Activated CD4-positive, CD25-positive, alpha-beta regulatory T cell treated with anti-CD3 and anti-CD28 coated beads, Interleukin-2, amount 50 U/mL, for 16 hours (primary cell): ENCODE results near the gene MT1M.
"Not testable (repeated sequence)": the region's sequence is repeated elsewhere in the genome, so short reads cannot be mapped to it uniquely, and the experiment has no call there.

ENCODE experiments used
- DNase-seq: peaks from one replicate; pipeline ENCODE4 v3.0.0-alpha.2; 2020; ENCODE audit warnings: low read depth, low spot score

MT1M gene

DNA sequence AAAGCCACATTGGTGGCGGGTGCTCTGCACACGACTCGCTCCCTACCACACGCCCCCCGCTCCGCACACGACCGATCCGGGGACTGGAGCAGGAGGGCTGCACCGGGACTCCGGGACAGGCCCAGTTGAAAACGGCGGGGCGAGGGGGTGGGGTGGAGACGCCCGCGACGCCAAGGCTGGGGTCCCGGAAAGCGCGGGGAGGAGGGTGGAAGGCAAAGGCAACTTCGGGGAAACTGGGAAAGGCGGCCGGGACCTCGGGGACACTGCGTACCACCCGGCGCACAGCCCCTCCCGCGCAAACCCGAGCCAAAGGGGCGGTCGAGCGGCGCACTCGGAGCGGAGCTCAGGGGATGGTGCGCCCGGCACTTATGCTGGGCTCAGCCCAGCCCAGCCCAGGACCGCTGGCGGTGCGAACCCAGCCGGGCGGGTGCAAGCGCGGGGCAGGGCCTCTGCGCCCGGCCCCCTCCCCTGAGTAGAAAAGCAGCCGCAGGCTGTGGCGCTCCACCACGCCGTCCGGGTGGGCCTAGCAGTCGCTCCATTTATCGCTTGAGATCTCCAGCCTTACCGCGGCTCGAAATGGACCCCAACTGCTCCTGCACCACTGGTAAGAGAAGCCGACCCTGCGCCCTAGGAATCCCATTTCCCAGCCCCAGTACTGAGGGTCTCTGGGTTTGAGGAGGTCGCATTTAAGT, at the start of gene MT1M:
Gene MT1M, plus strand, starts transcription at position 504 of the 692 bp plus-strand sequence. Its CDS starts 73 bp downstream, at position 577.
- DNase-seq, result no peak

DNA sequence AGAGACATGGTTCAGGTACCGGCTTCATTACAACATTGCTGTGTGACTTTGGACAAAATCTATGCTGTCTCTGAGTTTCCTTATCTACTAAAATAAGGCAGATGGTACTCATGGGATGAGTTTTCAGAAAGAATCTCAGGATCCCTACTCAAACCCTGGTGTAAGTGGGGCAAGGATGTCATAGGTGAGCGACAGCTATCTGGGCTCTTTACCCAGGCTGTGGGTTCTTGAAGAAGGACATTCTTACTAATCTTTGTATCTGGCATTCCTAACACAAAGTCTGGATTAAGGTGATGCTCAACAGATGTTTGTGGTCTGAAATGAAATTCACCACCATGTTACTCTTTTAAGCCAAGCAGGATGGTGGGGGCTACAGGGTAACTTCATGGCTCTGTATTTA, 49.5 kb upstream of the MT1M start:
- DNase-seq, result not testable (repeated sequence)

DNA sequence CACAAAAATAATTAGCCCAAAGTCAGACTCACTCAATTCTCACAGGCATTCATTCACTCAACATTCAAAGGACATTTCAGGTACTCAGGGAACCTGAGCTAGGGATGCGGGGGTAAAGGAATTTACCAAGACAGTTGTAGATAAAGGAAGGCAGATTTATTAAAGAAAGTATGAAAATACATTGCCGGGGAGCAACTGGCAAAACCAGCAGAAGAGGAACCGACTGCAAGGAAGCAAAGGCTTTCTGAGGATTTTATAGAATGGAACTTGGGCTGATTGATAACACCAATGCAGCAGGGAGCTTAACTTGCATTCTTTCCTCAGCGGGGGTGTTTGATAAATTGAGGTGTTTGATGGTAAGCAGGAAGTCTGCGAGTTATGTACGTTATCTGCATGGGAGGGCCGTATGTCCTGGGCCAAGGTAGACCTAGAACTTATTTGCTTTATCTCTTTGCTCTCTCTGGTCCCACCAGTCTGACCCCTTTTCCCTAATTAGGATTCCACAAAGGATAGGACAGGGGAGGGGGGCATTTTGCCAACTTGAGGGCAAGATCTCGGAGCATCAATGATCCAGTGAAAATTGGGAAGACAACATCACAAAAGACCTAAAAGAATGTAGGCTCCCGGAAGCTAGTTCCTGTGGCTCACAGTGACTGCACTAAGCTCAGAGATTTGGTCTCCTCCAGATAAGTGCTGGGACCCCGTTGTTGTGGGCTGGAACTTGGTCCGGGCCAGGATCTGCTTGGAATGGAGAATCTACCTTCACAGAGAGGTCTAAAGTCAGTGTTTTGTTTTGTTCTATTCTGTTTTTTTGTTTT, 48.9 kb upstream of the MT1M start:
- no peak for DNase-seq

DNA sequence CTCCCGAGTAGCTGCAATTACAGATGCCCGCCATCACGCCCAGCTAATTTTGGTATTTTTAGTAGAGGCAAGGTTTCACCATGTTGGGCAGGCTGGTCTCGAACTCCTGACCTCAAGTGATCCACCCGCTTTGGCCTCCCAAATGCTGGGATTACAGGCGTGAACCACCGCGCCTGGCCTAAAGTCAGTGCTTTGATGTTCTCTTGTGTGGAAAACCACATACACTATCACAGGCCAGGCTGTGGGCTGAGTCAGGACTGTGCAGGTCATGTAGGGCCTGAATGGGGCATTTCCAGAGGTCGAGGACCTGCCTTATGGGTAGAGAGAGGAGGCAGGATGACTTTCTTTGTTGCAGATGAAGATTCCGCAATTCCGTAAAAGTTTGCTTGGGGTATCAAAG, 48.2 kb upstream of the MT1M start:
- no peak for DNase-seq

DNA sequence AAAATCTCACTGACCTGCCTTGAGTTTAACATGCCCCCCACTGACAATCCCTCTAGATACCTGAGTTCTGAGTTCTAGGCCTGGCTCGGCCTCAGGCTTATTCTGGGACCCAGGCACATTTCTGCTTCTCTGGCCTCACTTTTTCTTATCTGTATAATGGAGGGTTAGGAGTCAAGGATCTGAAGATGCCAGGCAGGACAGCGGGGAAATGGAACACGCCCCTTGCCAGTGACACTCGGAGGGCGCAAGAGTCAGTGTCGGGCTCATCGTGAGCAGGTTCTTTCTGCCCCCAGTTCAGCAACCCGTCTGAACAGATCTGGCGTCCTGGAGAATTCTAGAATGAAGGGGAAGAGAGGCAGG, 43.7 kb upstream of the MT1M start:
- DNase-seq, result no peak

DNA sequence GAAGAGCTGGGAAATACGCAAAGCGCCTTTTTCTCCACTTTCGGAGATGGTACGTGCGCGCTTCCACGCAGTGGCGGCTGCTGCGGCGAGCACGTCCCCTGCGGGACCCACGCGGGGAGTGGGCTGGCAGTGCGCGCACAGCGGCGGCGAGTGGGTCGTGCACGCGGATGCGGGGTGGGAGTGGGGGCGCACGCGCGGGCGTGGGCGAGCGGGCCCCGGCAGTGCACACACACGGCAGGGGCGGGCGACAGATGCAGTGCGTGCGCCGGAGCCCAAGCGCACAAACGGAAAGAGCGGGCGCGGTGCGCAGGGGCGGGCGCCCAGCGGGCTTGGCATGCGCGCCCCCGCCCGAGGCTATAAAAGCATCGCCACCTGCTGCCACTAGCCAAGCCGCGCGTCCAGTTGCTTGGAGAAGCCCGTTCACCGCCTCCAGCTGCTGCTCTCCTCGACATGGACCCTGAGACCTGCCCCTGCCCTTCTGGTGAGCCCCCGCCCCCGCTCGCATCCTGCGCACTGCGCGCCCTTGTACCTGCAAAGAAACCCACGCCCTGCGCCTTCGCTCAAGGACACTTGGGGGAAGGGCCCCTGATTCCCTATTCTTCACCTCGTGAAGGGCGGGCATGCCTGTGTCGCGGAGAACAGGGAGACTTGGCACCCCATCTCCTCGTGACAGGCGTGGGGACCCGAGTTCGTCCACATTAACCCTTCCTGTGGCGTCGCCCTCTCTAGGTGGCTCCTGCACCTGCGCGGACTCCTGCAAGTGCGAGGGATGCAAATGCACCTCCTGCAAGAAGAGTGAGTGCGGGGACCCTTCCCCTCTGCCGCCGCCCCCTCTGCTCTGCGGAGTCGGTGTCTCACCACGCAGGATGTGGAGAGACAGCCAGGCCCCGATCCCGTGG, 43.1 kb upstream of the MT1M start, which contains the start of gene MT3:
Gene MT3, plus strand, starts transcription at position 388 of the 899 bp plus-strand sequence. Its CDS starts 63 bp downstream, at position 451.
- DNase-seq, result no peak

DNA sequence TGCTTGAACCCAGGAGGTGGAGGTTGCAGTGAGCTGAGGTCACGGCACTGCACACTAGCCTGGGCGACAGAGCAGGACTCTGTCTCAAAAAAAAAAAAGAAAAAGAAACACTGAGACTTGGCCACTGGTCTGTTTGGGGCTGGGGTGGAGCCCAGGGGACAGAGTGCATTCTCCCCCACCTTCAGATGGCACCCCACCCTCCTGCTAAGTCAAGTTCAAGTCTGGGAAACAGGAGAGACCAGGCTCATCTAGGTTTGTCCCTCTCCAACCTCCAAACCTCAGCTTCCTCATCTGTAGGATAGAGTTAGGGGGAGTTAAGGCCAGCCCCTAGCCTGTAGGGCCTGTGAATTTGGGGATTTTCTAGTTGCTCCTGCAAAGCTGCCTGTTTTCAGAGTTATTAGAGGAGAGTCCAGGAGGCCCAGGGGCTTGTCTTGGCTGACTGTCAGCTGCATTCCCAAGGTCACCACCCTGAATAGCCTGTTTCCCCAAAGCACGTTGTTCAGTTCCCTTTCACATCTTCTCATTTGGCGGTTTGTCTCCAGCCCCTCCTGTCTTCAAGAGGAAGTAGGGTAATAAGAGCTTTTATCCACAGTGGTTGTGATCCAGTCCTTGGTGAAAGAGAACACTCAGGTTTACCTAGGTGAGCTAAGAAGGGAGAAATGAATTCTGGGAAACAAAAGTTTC, 40.9 kb upstream of the MT1M start:
- DNase-seq, result no peak

DNA sequence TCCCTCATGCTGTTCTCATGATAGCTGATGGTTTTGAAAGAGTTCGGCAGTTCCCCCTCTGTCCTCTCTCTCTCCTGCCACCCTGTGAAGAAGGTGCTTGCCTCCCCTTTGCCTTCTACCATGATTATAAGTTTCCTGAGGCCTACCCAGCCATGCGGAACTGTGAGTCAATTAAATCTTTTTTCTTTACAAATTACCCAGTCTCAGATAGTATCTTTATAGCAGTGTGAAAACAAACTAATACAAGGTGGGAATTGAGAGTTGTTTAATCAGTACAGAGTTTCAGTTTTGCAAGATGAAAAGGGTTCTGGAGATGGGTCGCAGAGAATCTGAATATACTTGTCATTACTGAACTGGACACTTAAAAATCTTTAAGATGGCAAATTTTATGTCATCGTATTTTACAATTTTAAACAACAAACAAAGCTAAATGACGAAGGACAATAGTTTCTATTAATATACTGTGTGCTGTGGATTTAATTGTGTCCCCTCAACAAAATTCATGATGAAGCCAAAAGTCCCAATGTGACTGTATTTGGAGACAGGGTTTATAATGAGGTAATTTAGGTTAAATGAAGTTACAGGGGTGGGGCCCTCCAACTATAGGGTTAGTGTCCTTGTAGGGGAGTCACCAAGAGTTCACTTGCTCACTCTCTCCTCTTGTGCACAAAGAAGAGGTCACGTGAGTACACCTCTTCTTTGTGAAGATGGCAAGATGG, 38.7 kb upstream of the MT1M start:
- no peak for DNase-seq

DNA sequence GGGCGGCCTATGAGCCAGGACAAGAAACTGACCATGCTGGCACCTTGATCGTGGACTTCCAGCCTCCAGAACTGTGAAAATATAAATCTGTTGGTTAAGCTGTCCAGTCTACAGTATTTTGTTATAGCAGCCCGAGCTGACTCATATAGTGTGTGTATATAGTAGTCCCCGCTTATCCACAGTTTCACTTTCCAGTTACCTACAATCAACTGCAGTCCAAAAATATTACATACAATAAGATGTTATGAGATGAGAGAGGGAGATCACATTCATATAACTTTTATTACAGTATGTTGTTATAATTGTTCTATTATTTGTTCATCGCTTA, 38.2 kb upstream of the MT1M start:
- no peak for DNase-seq

DNA sequence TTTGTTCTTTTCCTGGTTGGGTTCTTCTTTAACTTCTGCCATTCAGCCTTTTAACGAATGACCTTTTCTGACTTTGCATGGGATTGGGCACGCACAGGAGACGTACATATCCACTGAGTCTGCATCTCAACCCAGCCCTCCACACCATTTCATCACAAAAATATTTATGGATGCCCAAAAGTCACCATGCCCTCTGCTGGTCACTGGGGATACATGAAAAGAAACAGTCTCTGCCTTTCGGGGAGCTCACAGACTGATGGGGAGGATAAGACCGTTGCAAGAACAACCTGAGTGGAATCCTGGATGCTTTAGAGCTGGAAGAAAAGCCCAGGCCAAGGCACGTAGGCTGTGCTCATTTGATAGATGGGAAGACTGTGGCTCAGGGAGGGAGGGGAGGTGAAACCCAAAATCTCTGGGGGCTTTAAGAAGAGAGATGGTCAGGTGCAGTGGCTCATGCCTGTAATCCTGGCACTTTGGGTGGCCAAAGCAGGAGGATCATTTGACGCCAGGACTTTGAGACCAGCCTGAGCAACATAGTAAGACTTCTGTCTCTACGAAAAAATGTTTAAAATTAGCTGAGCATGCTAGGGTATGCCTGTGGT, 32.0 kb upstream of the MT1M start:
- no peak for DNase-seq

DNA sequence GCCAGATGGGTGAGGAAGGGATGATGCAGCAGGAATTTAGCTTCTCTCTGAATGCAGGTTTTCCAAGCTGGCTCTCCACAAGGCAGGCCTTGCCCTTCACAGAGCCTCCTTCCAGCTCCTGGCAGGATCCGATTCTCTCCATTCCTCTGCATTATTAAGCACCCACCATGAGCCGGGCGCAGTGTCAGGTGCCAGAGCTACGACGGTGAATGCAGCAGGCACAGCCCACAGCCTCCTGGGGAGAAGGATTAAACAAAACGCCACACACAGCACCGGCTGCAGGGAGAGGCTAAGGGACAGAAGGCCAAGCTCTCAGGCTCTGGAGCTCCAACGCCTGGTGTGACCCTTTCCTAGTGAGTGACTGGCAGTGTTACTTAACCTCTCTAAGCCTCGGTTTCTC, 31.1 kb upstream of the MT1M start:
- DNase-seq, result no peak

DNA sequence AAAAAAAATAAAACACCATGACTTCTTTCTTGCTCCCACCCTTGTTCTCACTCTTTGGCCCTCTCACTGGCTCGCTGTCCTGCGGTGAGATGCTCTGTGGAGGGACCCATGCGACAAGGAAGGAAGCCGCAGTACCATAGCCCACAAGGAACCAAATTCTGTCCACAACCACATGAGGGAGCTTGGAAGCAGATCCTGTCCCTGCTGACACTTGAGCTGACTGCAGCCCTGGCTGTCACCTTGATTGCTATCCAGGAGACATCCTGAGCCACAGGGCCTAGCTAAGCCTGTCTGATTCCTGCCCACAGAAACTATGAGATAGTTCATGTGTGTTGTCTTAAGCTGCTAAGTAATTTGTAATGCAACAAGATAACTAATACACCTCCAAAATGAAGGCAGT, 28.9 kb upstream of the MT1M start:
- DNase-seq, result no peak

DNA sequence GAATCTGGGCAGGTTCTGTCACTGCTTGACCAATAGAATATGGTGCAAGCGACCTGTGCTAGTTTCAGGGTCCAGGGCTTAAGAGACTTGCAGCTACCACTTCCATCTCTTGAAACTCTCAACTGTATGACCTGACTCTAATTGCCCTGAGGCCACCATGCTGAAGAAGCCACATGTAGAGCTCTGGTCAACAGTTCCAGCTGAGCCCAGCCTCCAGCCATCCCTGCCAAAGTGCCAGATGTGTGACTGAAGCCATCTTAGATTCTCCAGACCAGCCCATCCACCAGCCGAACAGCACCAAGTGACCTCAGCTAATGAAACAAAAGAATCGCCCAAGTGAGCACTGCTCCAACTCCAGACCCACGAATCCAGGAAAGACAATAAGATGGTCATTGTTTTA, 27.5 kb upstream of the MT1M start:
- no peak for DNase-seq

DNA sequence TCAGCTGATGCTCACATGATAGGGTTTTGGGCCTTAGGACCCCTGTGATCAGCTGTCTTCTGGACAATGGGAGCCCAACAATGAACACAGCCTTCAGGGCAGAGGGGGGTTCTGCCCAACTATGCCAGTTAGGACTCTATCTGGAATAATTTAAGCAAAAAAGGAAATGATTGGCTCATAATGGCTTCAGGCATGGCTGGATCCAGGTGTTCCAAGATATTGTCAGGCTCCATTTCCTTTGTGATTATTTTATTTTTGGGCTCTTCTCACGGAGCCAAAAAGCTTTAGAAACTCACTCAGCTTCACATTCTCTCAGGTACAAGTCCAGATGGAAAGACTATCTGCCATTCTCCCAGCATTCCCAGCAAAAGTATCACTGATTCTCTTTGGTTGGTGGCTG, 27.0 kb upstream of the MT1M start:
- no peak for DNase-seq

DNA sequence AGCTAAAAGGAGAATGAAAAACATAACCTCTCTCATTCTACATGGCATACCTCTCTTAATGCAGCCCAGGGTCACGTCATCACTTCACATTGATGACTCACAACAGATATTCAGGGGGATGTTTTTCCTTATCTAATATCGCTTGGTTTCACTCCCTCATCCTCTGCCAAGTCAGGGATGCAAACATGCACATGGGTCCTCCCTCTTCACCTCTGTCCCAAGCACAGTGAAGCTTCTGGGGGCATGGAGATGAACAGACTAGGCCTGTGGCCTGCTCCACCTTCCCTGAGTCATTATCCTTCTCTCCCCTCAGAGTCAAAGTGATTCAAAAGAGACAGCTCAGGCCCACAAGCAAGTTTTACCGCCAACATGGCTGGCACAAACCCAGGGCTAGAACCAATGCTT, 26.4 kb upstream of the MT1M start:
- DNase-seq, result no peak

DNA sequence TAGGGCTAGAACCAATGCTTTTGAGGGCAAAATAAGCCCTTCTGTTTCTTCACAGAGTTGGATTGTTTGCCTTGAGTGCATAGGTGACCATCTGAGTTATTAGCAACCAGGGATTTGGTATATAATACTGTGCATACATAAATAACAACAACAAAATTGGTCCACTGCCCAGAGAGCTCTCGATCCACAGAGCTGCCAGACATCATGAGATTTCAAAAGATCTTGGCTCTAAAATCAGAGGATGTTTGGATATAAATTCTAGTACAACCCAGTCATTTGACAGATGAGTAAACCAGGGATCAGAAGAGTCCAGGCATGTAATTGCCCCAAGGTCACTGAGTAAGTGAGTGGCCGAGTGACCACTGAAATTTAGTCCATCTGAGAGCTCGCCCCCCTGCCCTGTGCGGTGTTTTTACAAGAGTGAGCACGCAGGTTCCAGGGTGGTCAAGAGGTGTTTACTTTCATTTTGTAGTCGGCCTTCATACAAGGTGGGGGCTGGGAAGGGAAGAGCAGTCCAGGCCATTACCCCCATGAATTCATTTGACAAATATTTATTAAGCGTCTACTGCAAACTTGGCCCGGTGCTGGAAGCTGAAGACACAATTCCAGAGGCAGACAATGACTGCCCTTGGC, 25.9 kb upstream of the MT1M start:
- DNase-seq, result no peak

DNA sequence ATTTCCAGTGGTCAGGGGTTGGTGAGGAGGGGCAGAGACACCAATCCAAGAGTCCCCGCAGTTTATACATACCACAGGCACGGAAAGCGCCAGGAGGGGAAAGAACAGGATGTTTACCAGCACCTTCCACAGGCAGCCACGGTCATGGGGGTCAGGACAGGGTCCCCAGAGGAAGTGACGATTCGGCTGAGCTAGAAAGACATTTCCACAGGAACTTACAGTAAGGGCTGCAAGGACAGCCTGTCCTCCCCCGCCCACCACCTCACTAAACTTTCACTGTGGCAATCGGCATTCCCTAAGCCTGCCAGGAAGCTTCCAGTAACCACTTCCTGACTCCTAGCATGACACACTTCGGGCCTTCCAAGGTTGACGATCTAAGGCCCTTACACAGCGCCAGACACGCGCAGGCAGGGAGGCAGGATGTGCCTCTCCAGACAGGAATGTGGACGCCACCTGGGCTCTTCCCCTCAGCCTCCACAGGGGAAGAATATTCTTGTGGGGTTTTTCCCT, 25.3 kb upstream of the MT1M start:
- no peak for DNase-seq

DNA sequence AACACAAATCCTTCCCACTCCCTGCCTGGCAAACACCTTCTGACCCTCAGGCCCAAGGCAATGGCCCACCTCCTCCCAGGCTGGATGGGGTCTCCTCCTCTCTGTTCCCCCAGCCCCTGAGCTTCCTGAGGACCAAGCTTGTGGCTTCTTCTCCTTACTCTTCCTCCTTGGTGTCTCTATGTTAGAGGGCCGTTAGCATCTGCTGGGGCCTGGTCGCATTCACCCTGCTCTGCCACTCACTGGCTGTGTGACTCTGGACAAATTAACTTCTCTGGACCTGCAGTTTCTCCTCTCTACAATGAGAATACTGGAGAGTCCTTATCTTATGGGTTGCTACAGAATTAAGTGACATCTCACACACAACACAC, 24.8 kb upstream of the MT1M start:
- no peak for DNase-seq

DNA sequence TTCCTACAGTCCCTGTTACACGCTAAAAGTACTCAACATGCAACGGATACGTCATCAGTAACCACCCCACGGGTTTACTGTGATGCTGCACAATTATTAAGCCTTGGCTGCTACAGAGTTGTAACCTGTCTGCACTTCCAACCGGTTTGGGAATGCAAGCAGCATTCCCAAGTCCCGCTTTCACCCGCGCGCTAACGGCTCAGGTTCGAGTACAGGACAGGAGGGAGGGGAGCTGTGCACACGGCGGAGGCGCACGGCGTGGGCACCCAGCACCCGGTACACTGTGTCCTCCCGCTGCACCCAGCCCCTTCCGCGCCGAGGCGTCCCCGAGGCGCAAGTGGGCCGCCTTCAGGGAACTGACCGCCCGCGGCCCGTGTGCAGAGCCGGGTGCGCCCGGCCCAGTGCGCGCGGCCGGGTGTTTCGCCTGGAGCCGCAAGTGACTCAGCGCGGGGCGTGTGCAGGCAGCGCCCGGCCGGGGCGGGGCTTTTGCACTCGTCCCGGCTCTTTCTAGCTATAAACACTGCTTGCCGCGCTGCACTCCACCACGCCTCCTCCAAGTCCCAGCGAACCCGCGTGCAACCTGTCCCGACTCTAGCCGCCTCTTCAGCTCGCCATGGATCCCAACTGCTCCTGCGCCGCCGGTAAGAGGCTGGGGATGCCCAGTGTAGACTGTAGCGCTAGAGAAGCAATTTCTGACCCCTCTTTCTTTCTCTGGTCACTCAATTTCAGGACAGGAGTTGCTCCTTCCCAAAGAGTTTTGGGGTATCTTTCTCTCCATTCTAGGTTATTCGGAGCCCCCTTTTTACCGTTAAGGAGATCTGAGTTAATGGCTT, 24.2 kb upstream of the MT1M start, which contains the start of gene MT2A:
Gene MT2A, plus strand, starts transcription at position 542 of the 833 bp plus-strand sequence. Its CDS starts 72 bp downstream, at position 614.
- peak; percentile 70 for DNase-seq
